ENCODE measurements around the gene GRIN1. TPM values are rescaled to one million over a fixed set of nuclear protein-coding genes. Genes with fewer than 3 reads are reported as not detected.

Gene GRIN1
- total RNA-seq, 1 experiment from 2014 or later, result not detected

- no peak for DNase-seq (ENCODE audit: low spot score)
- in situ Hi-C loops (cut with HindIII; ENCODE audit: low sequenced_read_pairs), result loop anchor here (25.0 kb wide), 1 partner anchor 224 kb away; the partner anchor contains the start of genes C8G and FBXW5
Measured at GRCh38 chr9:137160716-137161557, 22.0 kb downstream of the GRIN1 start.

GRCh38 chr9:137161558-137162486 lies 22.9 kb downstream of the GRIN1 start:
- no peak for DNase-seq (ENCODE audit: low spot score)
- in situ Hi-C loops (cut with HindIII; ENCODE audit: low sequenced_read_pairs), result loop anchor here (25.0 kb wide), 1 partner anchor 225 kb away; the partner anchor contains the start of genes C8G and FBXW5

GRCh38 chr9:137162505-137163364 lies 23.8 kb downstream of the GRIN1 start:
- no peak for DNase-seq (ENCODE audit: low spot score)

GRCh38 chr9:137163365-137163715 lies 24.4 kb downstream of the GRIN1 start:
- DNase-seq (ENCODE audit: low spot score), result no peak
- in situ Hi-C loops (cut with HindIII; ENCODE audit: low sequenced_read_pairs), result loop anchor here (25.0 kb wide), 1 partner anchor 226 kb away; the partner anchor contains the start of genes C8G and FBXW5

More at GRCh38 chr9:137162505-137163364, 23.8 kb downstream of the GRIN1 start:
- in situ Hi-C loops (cut with HindIII; ENCODE audit: low sequenced_read_pairs), result loop anchor here (25.0 kb wide), 1 partner anchor 225 kb away; the partner anchor contains the start of genes C8G and FBXW5

- no peak for DNase-seq (ENCODE audit: low spot score)
- in situ Hi-C loops (cut with HindIII; ENCODE audit: low sequenced_read_pairs), result loop anchor here (25.0 kb wide), 1 partner anchor 227 kb away; the partner anchor contains the start of genes C8G and FBXW5
Measured at GRCh38 chr9:137163805-137164204, 24.9 kb downstream of the GRIN1 start.

GRCh38 chr9:137164370-137165249 lies 25.7 kb downstream of the GRIN1 start:
- in situ Hi-C loops (cut with HindIII; ENCODE audit: low sequenced_read_pairs), result loop anchor here (25.0 kb wide), 1 partner anchor 227 kb away; the partner anchor contains the start of genes C8G and FBXW5
- DNase-seq (ENCODE audit: low spot score), result no peak

- in situ Hi-C loops (cut with HindIII; ENCODE audit: low sequenced_read_pairs), result loop anchor here (25.0 kb wide), 1 partner anchor 228 kb away; the partner anchor contains the start of genes C8G and FBXW5
- no peak for DNase-seq (ENCODE audit: low spot score)
Measured at GRCh38 chr9:137165250-137165836, 26.4 kb downstream of the GRIN1 start.

- in situ Hi-C loops (cut with HindIII; ENCODE audit: low sequenced_read_pairs), result loop anchor here (25.0 kb wide), 1 partner anchor 229 kb away; the partner anchor contains the start of genes C8G and FBXW5
- peak; percentile 73 for DNase-seq (ENCODE audit: low spot score)
Measured at GRCh38 chr9:137166380-137167229, 27.7 kb downstream of the GRIN1 start.

GRCh38 chr9:137167277-137167746 lies 28.4 kb downstream of the GRIN1 start:
- in situ Hi-C loops (cut with HindIII; ENCODE audit: low sequenced_read_pairs), result loop anchor here (25.0 kb wide), 1 partner anchor 230 kb away; the partner anchor contains the start of genes C8G and FBXW5
- peak; percentile 45 for DNase-seq (ENCODE audit: low spot score)

GRCh38 chr9:137167747-137168572 lies 29.0 kb downstream of the GRIN1 start:
- in situ Hi-C loops (cut with HindIII; ENCODE audit: low sequenced_read_pairs), result loop anchor here (25.0 kb wide), 1 partner anchor 231 kb away; the partner anchor contains the start of genes C8G and FBXW5
- peak; percentile 51 for DNase-seq (ENCODE audit: low spot score)

- no peak for DNase-seq (ENCODE audit: low spot score)
- in situ Hi-C loops (cut with HindIII; ENCODE audit: low sequenced_read_pairs), result loop anchor here (25.0 kb wide), 1 partner anchor 231 kb away; the partner anchor contains the start of genes C8G and FBXW5
Measured at GRCh38 chr9:137168573-137168903, 29.6 kb downstream of the GRIN1 start.

GRCh38 chr9:137168904-137169856 lies 30.2 kb downstream of the GRIN1 start:
- peak; percentile 76 for DNase-seq (ENCODE audit: low spot score)
- in situ Hi-C loops (cut with HindIII; ENCODE audit: low sequenced_read_pairs), result loop anchor here (25.0 kb wide), 1 partner anchor 232 kb away; the partner anchor contains the start of genes C8G and FBXW5

GRCh38 chr9:137169896-137170358 lies 31.0 kb downstream of the GRIN1 start, which contains the start of gene LRRC26:
Gene LRRC26, minus strand, starts transcription at chr9:137170051. Its CDS starts 108 bp downstream, at chr9:137169943.
- in situ Hi-C loops (cut with HindIII; ENCODE audit: low sequenced_read_pairs), result loop anchor here (25.0 kb wide), 1 partner anchor 233 kb away; the partner anchor contains the start of genes C8G and FBXW5
- no peak for DNase-seq (ENCODE audit: low spot score)
